KOPT-K1 (cell line): ENCODE data around the gene ALDH8A1.

ENCODE experiments used
- H3K27ac ChIP-seq: fragments of 200-600 bp; sonication (generic); 2 replicates; pipeline ENCODE4 v1.5.1; 2016; ENCODE audit warnings: antibody characterized with exemption, mild to moderate bottlenecking, low read depth, low read length; ENCODE audit not compliant: poor library complexity, severe bottlenecking
- H3K36me3 ChIP-seq: fragments of 200-600 bp; sonication (generic); 2 replicates; pipeline ENCODE4 v1.5.1; 2017; ENCODE audit warnings: antibody characterized with exemption, mild to moderate bottlenecking, low read length, moderate library complexity; ENCODE audit not compliant: insufficient read depth
- H3K9me3 ChIP-seq: fragments of 200-600 bp; sonication (generic); 2 replicates; pipeline ENCODE4 v1.5.1; 2017; ENCODE audit warnings: antibody characterized with exemption, low read length, mild to moderate bottlenecking; ENCODE audit not compliant: insufficient read depth, poor library complexity, severe bottlenecking

Gene ALDH8A1

DNA sequence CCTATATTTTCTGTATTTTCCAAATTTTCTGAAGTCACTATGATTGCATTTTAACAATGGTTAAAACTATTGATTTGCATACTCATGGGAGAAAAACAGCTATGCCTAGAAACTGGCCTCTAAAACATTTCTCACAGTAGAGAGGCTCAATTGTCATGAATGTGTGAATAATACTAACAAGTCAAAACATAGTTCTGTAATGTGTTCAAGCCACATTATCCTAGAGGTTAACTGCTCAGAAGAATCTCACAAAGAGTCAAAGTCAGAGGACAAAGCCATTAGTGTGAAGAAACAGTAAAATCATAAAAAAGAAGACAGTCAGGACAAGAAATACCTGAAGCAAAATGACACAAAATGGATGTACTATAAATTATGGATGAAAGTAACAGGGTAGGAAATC, 12.5 kb upstream of the ALDH8A1 start:
- H3K36me3 ChIP-seq: peaks cover 87% of the 10 kb centered on the region
- H3K27ac ChIP-seq: no peak overlapping the region
- H3K9me3 ChIP-seq: peaks cover 22% of the 10 kb centered on the region

DNA sequence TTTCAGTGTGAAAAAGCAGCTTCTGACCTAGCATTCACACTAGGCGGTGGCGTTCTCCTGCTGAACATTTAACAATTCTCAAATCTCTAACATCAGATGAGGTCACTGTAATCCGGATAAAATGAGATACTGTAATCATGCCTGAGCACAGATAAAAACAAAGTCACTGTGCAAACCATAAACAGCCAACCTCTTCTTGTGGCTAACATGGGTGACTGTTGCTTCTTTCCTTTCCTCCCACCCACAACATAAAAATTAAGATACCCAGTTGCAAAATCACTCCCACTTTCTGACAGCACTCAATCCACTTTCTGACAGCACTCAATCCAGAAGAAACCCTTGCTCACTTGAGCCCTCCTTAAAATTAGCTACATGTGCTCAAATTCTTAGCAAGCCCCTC, 11.5 kb upstream of the ALDH8A1 start:
- H3K27ac ChIP-seq: no peak overlapping the region
- H3K36me3 ChIP-seq: peaks cover 76% of the 10 kb centered on the region
- peaks cover 22% of the 10 kb centered on the region for H3K9me3 ChIP-seq

DNA sequence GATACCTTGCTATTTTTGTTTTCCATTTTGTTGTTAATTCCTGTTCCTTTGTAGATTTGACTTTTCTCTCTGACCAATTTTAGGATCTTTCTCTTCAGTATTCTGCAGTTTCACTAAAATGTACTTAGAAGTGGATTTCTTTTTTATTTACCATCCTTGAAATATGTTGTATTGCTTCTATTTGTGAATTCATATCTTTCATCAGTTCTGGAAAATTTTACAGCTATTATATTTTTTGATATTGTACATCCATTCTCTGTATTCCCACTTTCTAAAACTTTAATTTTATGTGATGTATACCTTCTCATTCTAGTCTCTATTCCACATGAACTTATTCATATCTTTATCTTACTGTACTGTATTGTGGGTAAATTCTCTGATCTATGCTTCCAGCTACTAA, 9.7 kb upstream of the ALDH8A1 start:
- Histone ChIP-seq H3K27ac (no peak overlapping the region), H3K9me3 (peaks cover 22% of the 10 kb centered on the region), H3K36me3 (peaks cover 59% of the 10 kb centered on the region)

DNA sequence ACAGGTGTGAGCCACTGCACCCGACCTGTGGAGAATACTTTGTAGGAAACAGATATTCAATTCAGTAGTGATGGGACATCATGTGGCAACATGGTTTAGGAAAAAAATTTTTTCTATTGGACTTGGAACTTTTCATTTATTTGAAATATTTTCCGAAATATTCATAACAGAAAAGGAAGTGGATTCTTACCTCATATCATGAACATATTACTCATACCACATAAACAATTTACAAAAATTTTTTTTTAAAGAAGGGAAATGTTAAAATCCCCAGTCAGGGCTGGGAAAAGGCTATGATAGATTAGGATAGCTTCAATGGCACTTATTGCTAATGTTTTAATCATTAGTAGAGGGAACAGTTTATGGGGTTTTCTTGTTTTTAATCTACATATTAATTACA, 6.8 kb upstream of the ALDH8A1 start:
- Histone ChIP-seq H3K36me3 (peaks cover 29% of the 10 kb centered on the region), H3K27ac (no peak overlapping the region), H3K9me3 (peaks cover 20% of the 10 kb centered on the region)

DNA sequence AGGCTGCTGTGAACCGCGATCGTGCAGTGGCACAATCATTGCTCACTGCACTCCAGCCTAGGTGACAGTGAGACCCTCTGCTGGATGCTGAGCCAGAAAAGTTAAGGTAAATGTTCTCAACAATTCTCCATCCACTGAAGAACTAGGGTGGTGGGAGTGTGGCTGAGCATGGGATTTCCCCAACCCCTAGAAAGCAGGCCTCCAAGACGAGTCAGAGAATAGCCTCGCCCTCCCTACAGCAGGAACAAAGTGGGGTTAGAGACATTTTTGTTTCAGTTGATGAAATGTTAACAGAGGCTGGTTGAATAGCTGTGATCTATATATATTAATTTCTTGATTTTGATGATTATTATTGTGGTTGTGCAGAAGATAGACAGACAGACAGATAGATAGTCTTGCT, 6.1 kb upstream of the ALDH8A1 start:
- Histone ChIP-seq H3K27ac (no peak overlapping the region), H3K9me3 (peaks cover 15% of the 10 kb centered on the region), H3K36me3 (peaks cover 23% of the 10 kb centered on the region)

DNA sequence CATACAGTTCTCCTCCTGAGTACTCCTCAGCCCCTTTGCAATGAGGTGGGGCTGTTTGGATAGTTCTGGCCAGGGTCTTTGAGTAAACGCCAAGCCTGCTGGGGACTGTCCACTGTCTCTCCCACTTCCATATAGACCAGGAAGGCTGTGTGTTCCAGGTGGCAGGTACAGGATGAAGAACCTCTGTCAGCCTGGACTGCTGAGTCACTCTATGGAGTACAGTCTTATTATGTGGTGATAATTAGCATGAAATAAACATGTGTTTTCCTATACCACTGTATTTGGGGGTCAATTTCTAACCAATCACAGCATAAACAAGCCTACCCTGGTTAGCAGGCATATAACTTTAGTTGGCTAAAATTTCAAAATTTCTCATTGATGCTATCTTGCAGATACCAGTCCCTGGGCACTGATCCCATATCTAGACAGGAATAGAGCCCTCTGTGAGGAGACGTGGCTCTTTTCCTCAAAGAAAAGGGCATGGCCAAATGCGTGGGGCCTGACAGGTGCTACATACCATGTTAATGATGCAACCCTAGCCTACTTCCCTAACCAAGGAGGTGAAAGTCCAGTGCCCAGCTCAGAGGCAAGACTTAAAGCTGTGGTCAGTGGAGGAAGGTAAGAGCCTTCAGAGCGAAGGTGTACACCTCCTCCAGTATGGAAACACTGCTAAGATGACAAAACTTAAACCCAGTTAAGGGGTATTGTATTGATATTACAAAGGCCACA, 4.5 kb upstream of the ALDH8A1 start:
- Histone ChIP-seq H3K9me3 (peaks cover 4% of the 10 kb centered on the region), H3K36me3 (peaks cover 9% of the 10 kb centered on the region), H3K27ac (no peak overlapping the region)

DNA sequence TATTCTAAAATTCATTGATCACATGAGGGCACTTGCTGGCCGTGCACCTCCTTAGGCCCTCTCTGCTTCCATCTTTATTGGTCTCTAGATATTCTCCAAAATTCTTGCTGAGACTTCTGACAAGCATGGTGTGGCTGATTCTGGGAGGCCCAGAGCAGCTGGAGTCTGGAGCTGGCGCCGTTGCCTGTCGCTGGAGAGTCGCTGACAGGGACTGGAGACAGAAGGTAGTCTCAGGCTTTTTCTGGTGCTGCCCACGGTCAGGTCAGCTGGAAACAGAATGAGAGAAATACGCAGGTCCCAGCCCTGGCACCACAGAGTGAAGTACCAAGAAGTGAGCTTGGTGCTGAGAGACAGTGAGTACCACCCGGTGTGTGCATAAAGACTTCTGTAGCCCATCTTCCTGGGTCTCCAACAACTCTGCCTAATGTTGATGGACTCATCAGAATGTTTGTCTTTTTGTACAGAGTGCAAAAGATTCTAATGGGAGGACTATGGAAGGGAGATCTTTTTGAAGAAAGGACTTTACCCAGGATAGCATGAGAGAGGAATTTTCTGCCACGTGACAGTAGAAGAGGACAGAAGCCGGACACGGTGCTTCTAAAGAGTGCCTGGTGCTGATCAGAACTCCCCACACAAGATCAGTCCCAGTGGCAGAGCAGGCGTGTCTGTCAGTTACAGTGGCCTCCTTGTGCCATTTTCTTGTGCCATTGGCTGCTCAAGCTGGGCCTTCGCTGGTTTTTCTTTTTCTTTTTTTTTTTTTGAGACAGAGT, 1.8 kb upstream of the ALDH8A1 start:
- no peak overlapping the region for H3K27ac ChIP-seq
- H3K9me3 ChIP-seq: peaks cover 2% of the 10 kb centered on the region
- H3K36me3 ChIP-seq: no peaks in the 10 kb centered on the region

DNA sequence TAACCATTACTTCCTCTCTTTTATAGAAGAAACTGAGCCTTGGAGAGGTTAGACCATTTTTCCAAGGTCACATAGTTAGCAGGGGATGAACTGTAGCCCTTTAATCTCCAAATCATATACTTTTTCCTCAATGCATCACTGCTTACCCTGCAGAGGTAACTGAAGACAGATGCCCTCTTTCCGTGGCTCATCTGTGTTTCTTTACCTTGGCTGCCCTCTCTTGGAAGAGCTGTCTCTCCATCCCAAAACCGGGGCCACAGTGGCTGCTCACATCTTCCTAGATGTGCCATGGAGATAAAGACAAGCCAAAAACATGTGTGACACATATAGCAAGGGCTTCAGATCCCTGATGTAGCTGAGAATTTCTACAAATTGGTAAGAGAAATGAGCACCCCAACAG, 581 bp upstream of the ALDH8A1 start:
- H3K27ac ChIP-seq: no peak overlapping the region
- no peaks in the 10 kb centered on the region for H3K36me3 ChIP-seq
- H3K9me3 ChIP-seq: peaks cover 3% of the 10 kb centered on the region

DNA sequence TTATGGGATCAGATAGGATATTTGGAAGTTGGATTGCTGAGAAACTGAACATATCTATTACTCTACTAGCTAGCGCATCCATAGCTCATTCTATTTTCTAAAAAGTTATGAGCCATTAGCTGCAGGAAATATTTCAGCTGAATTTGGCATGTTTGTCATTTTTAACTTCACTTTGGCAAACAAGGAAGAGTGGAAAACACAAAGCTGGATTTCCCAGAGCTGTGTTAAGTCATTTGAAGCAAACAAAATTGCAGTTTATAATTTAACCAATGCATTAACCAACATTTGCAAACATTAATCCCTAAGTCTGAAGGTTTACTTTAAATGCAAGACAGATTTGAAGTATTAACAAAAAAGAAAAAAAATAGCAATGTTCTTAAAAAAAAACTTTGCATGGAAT, 1.2 kb downstream of the ALDH8A1 start:
- no peaks in the 10 kb centered on the region for H3K36me3 ChIP-seq
- no peak overlapping the region for H3K27ac ChIP-seq
- peaks cover 3% of the 10 kb centered on the region for H3K9me3 ChIP-seq

DNA sequence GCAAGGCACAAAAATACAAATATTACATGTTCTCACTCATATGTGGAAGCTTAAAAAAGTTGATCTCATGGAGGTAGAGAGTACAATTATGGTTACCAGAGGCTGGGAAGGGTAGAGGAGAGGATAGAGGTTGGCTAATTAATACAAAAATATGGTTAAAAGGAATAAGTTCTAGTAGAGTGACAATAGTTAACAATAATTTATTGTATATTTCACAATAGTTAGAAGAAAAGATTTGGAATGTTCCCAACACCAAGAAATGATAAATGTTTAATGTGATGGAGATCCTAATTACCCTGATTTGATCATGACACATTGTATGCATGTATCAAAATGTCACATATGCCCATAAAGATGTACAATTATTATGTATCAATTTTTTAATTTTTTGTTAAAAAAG, 1.8 kb downstream of the ALDH8A1 start:
- H3K36me3 ChIP-seq: no peaks in the 10 kb centered on the region
- H3K9me3 ChIP-seq: peaks cover 3% of the 10 kb centered on the region
- H3K27ac ChIP-seq: no peak overlapping the region

DNA sequence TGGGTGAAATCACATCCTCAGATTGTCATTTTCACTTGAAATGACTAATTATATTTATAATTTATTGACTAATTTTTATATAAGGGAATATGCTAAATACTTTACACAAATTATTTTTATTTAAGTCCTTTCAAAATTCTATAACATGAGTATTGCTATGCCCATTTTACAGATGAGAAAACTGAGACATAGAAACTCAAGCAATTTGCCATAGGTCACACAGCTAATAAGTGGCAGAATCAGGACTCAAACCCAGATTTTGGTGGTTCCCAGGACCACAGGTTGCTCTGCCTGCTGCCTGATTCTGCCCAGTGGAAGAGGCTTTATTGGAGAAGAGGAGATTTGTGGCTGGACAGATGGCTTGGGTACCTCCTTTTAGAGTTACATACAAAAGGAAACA, 4.9 kb downstream of the ALDH8A1 start:
- H3K9me3 ChIP-seq: peaks cover 3% of the 10 kb centered on the region
- H3K36me3 ChIP-seq: no peaks in the 10 kb centered on the region
- no peak overlapping the region for H3K27ac ChIP-seq

DNA sequence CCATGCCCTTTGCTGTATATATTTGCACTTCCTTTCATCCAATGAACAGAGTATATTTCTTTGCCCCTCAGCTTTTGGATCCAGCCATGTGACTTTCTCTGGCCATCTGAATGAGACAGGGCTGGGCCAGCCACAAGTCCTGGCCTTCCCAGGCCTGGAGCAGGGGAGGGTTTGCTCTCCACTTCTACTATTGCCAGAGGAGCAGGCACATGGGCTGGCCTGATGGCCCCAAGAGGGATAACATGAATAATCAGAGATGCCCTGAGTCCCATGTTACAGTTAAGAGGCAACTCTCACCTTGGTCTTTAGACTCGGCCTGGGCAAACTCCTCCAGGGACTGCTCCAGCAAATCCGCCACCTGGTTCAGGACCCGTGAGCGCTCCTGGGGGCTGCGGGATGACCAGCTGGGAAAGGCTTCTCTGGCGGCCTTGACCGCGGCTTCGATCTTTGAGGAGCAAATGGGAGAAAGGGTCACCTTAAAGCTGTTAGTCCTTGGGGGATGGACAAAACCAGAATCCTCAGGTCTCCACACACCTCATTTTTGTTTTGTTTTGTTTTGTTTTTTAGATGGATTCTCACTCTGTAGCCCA, 6.3 kb downstream of the ALDH8A1 start:
- H3K9me3 ChIP-seq: peaks cover 3% of the 10 kb centered on the region
- H3K36me3 ChIP-seq: no peaks in the 10 kb centered on the region
- H3K27ac ChIP-seq: no peak overlapping the region

DNA sequence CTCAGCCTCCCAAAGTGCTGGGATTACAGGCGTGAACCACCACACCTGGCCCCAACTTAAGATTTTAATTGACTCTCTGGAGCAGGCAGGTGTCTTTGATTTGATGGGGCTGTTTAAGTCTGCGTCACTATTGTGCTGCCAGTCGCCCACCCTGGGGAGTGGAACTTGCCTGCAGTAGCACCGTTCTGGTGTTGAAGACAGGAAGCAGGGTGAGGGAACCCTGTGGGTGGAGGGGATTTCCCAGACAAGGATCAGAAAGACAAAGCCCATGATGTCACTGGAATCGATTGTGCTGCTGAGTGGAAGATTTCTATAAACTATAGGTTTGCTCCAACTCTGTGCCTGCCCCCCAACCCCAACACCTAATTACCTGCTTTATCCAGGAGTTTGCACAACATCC, 11.0 kb downstream of the ALDH8A1 start:
- Histone ChIP-seq H3K9me3 (no peaks in the 10 kb centered on the region), H3K36me3 (no peaks in the 10 kb centered on the region), H3K27ac (no peak overlapping the region)

DNA sequence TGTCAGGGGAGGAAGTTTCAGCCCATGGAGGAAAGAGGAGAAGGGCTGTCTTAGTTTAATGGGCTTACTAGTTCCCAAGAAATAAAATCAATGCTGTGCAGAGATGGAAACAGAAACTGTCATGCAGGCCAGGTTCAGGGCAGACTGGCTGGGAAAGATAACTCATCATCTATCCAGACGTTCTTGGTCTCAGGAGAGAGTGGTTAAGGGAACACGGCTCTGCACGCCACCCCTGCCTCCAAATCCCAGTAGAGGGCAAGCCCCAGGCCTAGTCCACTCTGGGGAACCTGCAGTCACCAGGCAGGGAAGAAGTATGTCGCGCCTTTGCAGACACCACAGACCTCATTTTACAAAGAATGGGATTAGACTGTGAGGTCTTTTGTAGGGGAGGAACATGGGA, 12.5 kb downstream of the ALDH8A1 start:
- Histone ChIP-seq H3K27ac (no peak overlapping the region), H3K9me3 (no peaks in the 10 kb centered on the region), H3K36me3 (no peaks in the 10 kb centered on the region)

DNA sequence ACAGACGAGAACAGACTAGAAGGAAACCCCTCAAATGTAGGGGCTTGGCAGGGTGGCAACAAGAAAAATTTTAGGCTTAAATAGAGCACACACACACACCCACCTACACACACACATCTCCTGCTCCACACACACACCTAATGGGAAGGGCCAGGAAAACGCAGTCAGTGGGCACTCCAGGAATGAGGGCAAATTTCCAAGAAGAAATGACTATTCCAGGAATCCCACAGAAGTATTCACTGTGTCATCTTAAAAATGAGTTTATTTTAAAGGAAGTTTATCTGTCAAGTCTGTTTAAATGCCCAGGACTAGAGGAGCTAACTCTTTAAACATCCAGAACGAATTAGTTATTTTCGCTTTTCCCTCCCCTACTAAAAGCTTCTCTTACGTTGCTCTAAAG, 13.0 kb downstream of the ALDH8A1 start:
- Histone ChIP-seq H3K36me3 (no peaks in the 10 kb centered on the region), H3K27ac (no peak overlapping the region), H3K9me3 (no peaks in the 10 kb centered on the region)
